ENCODE results near the gene OTOL1.

OTOL1 gene

GRCh38 chr3:161540594-161540993 is 44.0 kb downstream of the OTOL1 start:
- no peak for DNase-seq (ENCODE audit: low spot score)

GRCh38 chr3:161545824-161546223 is 49.2 kb downstream of the OTOL1 start:
- DNase-seq (ENCODE audit: low spot score): no peak

GRCh38 chr3:161548301-161548700 is 51.7 kb downstream of the OTOL1 start:
- DNase-seq (ENCODE audit: low spot score): no peak

- DNase-seq (ENCODE audit: low spot score): no peak
These were observed 52.7 kb downstream of the OTOL1 start for GRCh38 chr3:161549261-161549660.

GRCh38 chr3:161550491-161551195 is 54.0 kb downstream of the OTOL1 start:
- no peak for DNase-seq (ENCODE audit: low spot score)

- DNase-seq (ENCODE audit: low spot score): no peak
These were observed 55.1 kb downstream of the OTOL1 start for GRCh38 chr3:161551697-161552096.

- DNase-seq (ENCODE audit: low spot score): no peak
These were observed 56.5 kb downstream of the OTOL1 start for GRCh38 chr3:161552984-161553560.

Data from kidney tubule cell (primary cell).